Right forelimb (tissue), 1 donor: ENCODE data around the gene KIAA0040.

Source experiments
- DNase-seq: peaks from one replicate; pipeline ENCODE4 v3.0.0-alpha.2; 2018

Gene KIAA0040

DNA sequence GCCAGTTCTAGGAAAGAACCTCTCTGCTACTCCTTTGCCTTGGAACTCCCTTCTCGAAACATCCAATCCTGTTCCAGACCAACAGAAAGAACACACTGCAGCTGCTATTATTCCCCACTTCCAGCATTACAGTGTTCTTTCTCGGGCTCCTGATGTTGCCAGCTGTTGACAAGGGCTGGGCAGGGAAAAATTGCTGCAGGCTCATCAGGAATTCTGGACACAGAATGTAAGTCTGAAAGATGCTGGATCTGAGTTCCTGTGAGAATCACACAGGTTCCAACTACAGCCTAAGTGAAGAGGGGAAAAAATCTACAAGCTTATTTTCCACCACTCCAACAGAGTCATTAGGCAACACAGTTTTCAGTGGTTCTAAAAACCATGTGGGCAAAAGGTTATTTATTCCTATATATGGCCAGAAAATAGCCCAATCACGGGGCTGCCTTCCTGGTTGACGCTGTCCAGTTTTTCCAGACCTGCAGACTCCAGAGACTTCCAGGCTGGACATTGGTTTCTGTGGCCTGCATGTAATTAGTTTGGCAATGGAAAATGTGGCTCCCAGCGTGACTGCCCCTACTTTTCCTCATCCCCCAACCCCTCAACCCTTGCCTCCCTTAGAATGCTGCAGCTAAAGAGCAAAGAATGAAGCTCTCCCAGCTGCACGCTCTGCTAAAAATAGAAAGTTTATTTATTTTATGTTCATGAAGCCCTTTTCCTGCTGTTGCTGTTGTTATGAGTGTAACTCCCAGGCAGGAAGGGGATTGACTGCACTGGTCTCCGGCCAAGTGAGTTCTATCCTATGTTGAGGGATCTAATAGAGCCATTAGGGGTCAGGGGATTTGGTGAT is 8.3 kb upstream of the KIAA0040 start:
- peak; percentile 64 for DNase-seq

DNA sequence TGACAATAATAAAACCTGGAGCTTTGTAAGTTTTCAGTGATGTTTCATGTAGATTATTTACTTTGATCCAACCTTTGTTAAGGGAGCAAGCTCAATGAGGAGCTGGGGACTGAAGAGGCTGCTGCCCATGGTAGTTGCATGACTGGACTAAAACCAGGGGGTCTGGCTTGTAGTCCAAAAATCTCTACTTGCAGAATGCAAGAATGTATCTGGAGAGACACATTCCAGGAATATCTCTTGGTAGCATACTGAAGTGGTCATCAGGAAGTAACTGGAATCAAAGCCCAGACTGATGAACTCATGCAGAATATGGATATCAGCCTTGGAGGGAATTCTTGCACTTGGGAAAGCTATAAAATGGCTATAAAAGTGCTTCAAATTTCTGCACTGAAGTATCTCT is 5.8 kb upstream of the KIAA0040 start:
- no peak for DNase-seq

DNA sequence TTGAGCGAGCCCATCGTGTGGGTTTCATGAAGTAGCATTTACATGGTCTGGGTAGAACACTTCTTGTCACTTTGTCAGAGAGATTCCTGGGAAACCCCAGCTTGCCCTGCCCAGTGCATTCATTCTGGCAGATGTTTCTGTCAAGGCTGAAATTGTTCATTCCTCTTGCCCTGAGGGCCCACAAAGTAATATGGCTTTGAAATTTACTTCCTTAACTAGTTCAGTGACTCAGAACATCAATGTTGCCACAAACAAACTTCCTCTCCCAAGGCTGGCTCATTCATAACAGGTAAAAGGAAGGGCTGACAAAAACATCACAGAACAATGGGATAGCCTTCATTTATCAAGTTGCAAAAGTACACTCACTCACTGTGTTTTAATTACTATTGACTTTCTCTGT is 5.0 kb upstream of the KIAA0040 start:
- no peak for DNase-seq

DNA sequence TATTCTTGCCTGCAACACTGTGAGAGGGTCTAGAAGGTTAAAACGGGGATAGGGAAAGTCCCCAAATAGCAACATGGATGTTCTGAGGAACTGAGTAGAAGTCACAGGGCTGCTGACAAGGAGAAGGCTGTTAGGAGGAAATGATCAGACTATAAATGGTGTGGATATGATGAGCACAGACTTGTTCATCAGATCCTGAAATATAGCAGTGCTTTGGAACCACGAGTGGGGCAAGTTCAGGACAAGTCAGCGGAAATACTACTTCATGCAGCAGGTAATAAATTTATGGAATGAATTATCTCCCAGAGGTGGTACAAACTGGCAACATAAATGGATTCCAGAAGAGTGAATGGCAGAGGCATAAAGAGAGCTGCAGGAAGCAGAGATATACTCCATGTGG is 3.2 kb upstream of the KIAA0040 start:
- DNase-seq, result no peak

DNA sequence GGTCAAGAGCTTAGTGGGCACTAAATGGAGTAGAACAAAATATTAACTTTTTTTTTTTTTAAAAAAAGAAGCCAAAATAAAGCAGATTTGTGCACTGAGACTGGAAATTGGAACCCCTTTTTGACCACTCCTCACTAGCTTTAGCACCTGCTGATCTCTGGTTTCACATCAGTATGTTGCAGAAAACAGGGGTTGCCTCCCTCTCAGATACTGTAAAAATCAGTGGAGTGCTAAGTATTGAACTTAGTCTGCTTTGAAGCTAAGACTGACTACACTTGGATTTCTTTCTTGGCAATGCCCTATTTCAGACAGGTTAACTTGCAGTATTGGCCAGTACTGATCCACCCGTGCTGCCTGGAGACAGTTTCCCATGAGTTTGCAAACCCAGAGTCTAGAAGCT is 2.7 kb upstream of the KIAA0040 start:
- no peak for DNase-seq

DNA sequence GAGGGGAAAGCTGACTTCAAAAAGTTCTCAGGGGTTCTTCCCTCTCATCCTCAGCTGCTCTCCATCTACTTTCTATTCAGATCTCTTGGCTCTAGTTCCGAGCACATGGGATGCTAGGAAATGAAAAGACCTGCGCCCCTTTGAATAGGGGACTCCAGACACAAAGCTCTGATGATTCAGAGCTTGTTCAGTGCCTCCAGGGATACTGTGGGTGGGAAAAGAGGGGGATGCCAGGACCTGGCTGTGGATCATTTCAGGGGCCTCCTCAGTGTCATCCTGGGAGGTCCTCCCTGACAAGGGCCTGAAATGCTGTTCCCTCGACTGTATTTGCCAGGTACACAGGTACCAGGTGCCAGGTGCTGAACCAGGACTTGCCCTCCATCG is 943 bp upstream of the KIAA0040 start:
- DNase-seq, result no peak

DNA sequence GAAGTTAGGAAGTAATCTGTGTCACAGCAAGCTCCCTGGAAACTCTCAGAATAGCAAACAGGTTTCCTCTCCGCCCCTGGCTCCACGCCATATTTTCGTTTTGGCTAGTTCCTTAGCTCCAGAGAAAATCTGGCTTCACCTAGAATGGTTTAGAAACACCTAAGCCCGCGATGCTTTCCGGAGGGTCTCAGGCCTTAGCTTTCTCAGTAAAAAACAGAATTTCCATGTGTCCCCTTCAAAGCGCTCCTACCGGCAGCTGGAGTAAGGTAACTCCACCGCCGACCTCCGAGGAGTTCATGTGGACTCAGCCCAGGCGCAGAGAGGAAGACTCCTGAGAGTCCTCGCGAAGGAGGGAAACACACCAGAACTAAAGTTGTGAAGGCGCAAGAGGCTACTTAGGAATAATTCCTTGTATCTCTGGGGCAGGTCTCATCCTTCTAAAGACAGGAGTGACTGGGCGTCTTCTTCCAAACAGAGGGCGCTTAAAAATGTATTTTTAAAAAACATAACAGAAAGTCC is 406 bp downstream of the KIAA0040 start:
- peak; percentile 81 for DNase-seq

DNA sequence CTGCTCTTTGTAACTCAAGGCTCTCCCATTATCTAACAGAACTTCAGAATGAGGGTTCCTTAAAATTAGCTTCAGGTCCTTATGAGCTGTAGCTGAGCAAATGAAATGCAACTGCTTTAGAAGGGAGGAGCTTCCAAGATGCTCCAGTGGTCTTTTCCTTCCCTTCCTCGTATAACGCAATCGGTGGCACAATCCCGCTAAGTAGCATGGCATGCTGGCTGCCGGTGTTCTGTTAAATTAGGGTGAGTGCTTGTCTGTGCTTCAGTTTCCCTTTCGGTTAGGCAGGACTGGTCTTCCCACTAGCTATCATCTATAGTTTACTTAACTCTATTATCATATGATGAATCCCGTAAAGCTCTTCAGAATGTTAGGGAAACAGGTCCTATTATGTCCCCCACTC is 917 bp downstream of the KIAA0040 start:
- no peak for DNase-seq

DNA sequence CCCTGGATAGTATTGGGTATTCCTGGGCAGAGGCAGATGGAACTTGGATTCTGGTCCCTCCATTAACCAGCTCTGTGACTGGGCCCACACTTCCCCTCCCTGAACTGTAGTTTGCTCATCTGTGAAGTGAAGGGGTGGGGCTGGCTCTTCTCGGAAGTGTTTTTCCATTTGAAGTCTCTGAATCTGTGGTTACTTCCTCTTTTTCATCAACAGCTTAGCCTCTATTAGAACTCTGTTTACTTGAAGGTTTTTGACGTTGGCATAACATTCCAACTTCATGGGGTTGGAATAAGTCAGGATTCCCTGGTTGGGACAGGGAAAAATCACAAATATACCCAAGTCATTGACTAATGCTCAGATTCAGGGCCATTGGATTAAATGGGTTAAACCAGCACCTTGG is 3.6 kb downstream of the KIAA0040 start:
- DNase-seq, result no peak

DNA sequence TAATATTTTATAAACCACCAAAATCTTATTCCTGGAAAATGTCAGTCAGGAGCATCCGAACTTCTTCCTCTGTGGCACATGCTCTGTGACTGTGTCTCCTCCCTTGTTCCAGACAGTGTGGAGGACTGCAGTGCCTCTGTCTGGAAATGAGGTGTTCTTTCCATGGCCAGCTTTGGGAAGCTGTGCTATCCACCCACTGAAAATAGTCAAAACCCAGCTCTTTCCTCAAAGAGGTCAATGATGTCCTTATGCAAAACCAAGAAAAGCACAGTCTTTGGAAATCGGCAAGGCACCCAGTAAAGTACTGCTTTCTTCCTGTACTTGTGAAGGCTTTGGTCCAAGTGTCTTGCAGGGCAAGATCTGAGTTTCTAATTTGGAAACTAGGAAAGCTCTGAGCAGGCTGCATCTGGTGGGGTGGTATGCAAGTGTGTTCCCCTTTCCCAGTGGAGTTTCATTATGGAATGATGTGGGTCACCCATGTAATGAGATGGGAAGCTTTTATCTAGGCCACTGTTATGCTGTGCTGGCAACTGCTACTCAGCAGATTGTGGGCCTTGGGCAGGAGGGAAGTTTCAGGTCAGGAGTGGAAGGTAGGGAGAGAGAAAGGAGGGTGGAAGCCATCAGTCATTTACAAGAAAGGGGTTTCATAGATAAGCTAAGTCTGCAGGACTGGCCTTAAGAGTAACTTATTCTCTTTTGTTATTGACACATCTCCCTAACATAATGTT is 6.0 kb downstream of the KIAA0040 start:
- no peak for DNase-seq

DNA sequence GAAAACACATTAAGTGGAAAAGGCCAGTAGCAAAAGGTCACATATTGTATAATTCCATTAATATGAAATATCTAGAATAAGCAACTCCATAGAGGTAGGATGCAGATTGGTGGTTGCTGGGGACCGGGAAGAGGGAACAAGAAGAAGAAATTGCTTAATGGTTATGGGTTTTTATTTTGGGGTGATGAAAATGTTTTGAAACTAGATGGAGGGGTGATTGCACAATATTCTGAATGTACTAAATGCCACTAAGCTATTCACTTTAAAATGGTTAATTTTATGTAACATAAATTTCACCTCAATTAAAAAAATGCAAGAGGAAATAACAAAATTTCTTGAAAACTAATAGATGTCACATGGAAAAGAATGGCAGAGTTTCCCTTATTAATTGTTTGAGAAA is 6.7 kb downstream of the KIAA0040 start:
- no peak for DNase-seq

DNA sequence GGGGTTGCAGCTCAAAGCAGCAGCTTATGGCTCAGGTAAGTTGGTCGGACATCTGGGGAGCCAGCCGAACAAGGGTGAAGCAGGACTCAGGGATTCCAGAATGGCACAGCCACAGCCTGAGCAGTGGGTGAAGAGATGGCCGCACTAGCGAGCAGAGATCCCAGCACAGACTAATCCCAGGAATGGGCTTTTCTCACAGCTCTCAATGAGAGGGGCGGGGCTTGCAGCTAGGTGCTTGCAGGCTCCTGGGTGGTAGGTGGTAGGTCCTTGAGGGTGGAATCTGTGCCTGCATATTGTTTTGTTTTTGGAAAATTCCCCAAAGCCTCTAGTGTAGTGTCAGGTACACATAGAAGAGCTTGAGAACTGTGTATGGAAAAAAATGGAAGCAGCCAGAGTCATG is 9.0 kb downstream of the KIAA0040 start:
- DNase-seq, result no peak

DNA sequence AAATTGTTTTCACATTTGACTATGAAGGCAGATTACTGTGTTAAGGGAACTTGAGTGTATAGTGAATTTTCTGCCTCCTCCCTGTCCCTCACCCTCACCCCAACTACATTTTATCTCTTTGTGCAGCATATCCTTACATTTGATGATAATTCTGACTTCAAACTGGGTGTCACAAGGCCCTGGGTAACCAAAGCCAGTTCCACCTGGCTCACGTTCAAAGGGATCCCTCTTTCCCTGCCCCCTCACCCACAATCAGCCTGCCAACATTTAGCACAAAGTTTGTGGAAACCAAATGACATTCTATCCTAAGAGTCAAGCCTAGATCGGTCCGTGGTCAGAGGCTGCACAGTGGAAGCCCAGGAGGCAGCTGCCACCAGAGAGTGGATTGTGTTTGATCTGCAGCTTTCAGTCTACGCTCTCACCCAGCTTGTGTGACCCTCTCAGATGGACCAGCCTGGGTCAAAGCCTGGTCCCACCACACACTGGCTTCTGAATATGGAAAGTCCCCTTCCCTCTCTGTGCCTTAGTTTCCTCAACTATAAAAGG is 10.3 kb downstream of the KIAA0040 start:
- no peak for DNase-seq

DNA sequence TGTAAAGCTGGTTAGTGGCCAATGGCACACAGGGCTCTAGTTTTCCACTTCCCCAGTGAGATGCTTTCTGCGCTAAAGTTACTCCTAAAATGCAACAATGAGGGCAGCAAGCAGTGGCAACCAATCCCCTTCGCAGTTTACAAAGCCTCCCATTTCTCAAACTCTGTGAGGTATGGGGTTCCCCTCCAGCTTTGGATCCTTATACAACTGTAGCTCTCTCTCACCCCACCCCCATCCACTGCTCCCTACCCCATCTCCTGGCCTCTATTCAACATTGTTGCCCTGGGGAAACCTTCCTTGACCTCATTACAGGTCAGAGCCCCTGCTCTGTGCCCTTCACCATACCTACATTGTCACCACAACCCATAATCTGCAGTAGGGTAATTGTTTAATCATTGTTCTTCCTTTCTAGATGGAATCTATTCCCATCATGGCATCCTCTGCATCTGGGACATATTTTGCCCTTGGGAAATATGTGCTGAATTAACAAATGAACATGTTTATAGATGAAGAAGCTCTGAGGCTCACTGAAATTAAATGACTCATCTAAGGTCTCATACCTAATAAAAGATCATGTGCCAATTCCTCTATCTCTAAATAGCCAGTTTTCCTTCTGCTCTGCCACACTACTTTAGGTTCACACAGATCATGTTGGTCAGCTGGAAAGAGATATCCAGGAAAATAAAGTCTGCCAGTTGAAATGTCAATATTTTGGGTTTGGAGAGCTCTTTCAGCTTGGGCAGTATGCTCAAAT is 12.6 kb downstream of the KIAA0040 start:
- no peak for DNase-seq

DNA sequence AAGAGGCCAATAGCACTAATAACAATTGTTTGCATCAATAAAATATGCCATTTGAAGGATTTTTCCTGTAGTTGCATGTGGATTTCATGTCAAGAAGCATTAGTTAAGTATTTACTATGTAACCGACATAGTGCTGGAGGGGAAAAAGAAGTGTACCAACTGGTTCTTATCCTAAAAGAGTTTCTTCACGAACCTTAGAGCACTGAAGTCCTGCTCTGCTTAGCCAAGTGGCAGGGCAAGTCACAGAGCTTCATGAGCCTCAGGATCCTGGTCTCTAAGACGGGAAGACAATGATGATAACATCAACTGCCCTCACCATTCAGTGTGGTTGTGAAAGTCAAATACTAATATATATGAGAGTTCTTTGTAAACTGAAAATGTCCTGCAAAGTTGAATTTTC is 14.1 kb downstream of the KIAA0040 start:
- no peak for DNase-seq

DNA sequence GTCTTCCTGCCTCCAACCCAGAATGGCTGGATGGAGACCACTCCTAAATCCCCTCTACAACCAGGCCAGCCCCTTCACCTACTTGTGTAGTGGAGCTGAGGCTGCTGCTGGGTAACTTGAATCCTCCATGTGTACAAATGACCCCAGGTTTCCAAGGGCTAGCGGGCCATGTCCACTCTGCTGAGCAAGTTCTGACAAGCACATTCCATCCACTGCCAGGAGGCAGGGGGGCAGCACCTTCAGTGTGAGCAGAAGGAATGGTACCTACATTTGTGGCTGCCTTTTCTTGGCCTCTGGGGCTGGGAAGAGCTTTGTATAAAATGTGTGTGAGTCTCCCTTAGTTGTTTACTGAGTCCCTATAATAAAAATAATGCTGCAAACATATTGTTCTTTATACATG is 14.5 kb downstream of the KIAA0040 start:
- DNase-seq, result no peak

DNA sequence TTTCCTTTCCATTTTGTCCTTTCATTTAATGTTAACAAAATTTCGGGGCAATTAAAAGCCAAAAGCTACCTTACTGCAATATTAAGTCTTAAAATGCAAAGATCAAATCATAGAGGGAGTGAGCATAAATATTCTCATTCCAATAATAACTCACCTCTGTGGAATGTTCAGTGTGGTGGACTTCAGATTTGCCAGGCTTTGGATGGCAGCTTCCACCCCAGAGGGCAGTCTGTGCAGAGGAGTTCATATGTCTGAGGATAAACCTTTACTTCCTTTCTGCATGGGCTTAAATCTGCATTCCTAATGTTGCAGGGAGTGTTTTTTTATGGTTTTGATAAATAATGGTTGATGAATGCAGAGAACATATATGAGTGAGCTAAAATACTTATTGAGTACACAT is 16.3 kb downstream of the KIAA0040 start:
- DNase-seq, result no peak

DNA sequence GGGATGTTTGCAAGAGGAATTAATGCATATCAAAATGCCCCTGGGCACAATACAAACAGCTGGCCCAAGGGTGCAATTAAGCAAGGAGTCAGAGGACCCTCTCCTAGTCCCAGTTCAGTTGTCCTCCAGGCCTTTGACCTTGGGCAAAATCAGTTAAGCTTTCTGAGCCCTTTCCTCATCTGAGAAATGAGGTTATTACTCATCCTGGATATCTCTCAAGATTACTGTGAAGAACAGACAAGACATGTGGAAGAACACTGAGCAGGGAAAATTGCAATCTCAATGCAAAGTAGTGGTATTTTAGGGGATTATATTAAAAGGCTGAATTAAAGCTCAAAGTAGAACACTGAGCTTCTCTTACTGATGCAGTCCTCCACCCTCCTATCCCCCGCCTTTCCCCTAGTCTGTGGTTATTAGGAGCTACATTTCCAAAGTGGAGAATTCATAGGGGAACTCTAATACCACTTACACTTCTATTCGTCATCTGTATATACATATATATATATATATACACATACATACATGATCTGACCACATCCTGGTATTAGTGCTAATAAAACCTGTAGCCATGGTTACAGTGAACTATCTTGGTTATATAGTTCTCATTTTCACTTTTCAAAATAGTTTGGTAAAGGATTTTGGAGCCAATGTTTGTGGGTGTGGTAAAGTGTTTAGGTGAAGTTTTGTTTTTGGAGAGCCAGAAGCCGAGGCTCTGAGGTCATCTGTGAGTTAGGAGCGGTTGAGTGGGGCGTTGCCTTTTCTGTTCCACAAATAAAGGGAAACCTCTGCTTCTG is 18.1 kb downstream of the KIAA0040 start:
- no peak for DNase-seq

DNA sequence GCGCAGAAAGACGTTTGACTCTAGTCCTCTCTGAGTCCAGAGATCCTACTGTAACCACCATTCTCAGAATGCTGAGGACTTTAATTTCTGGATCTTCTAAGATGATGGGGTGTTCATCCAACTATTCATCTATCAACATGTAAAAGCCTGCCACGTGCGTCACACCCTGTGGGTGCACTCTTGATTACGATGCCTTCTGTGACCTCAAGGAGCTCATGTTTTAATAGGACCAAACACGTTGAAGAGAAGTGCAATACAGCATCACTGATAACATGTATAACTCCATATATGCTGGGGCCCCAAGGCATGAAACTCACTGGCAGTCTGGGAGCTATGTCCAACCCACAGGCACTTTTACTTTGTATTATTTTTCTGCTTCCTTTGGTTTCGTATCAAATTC is 19.0 kb downstream of the KIAA0040 start:
- DNase-seq, result no peak

DNA sequence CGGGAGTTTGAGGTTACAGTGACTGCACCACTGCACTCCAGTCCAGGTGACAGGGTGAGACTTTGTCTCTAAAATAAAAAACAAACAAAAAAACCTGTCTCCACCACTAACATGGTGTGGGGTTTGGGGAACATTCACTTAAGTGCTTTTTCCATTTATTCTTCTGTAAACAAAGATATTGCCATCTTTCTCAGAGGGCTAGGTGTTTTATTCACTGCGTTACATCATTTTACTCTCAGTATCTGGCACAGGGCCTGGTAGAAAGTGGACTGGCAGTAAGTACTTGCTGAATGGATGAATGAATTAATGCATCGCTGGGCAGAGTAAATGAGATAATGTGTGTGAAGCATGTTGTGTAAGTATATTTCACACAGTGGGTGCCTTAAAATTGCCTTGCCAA is 20.1 kb downstream of the KIAA0040 start:
- no peak for DNase-seq

DNA sequence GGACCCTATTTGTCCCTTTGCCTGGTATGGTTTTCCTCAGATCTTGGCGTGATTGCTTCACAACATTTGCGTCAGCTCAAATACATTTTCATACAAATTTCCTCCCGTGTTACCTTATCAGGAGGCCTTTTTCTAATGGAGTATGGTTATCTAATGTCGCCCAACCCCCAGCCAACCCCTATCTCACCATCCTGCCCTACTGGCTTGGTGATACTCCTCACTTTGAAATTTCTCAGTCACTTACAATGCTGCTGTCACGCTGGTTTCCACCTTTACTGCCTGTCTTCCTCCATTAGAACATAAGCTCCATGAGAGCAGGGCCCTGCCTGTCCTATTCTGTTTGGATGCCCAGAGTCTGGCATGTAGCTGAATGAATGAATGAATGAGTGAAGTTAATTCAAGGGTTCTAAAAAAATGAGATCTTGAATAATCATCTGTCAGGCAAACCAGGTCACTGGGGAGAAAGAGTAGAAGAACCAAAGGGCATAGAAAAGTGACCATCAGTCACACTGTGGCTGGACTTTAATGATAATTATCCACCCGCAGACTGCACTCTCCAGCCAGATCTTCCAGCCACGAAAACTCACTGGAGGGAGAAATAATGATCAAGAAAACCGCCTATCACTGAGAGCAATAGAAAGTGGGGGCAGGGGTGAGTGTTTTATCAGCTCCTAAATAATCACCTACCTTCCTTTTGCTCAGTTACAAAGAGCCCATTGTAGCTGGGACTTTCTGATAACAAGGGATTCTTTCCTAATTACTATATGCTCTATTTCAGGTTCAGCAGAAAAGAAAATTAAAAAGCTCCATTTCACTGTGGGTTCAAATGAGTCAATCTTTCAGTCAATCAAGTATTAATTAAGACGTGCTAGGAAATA is 21.3 kb downstream of the KIAA0040 start:
- DNase-seq, result no peak
